ENCODE measurements around the gene ABCF2.

DNA sequence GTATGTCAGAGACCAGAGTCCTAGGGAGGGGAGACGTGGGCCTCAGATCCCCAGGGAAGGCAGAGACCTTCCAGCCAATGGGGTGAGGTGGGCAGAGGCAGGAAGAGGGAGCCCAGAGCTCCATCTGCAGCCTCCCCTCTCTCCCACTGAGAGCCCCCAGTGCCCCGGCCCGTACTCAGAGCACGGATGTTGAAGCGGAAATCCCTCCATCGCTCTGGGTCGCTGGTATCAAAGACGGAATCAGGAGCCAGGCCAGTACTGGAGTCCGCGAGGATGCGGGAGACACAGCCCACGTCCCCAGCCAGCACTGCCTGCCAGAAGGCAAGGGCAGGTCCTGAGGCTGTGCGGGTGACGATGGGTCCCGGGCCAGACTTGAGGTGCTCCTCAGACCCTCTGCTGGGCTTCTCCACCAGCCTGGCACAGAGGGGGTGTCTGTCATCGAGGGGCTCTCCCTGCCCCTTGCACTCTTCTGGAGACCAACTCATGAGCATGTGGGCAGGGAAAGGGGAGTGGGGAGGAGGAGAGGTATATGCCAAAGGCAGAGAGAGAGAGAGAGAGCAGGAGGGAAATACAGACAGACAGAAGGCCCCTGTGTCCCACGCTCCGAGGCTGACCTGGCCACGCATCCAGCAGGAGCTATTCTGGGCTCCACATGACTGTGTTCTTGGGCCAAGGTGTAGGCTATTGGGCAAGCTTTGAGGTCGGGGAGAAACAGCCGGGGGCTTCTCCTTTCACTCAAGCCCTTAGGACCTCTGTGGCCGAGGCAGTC, 40.2 kb downstream of the ABCF2 start, which contains the start of gene ASB10:
- no peak for TF ChIP-seq POLR2A (IDR thresholded peaks at IDR 0.05)
- TF ChIP-seq, protein P1, sequence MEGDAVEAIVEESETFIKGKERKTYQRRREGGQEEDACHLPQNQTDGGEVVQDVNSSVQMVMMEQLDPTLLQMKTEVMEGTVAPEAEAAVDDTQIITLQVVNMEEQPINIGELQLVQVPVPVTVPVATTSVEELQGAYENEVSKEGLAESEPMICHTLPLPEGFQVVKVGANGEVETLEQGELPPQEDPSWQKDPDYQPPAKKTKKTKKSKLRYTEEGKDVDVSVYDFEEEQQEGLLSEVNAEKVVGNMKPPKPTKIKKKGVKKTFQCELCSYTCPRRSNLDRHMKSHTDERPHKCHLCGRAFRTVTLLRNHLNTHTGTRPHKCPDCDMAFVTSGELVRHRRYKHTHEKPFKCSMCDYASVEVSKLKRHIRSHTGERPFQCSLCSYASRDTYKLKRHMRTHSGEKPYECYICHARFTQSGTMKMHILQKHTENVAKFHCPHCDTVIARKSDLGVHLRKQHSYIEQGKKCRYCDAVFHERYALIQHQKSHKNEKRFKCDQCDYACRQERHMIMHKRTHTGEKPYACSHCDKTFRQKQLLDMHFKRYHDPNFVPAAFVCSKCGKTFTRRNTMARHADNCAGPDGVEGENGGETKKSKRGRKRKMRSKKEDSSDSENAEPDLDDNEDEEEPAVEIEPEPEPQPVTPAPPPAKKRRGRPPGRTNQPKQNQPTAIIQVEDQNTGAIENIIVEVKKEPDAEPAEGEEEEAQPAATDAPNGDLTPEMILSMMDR (IDR thresholded peaks at IDR 0.05): no peak

Measured in gastroesophageal sphincter (tissue), 3 donors.